Prostate gland (tissue), 2 donors: ENCODE measurements around the gene PDE1C. TPM values are rescaled to one million over a fixed set of nuclear protein-coding genes. Genes with fewer than 3 reads are reported as not detected.

Experiments
- DNase-seq: peaks from one replicate; pipeline ENCODE4 v3.0.0-alpha.2; 2019; ENCODE audit warnings: low spot score
- H3K27ac ChIP-seq, 2 donors: fragments of 200-600 bp; sonication (generic); 2 replicates each; pipeline ENCODE4 v1.5.1; 2017 to 2019
- H3K27me3 ChIP-seq: fragments of 200-600 bp; sonication (generic); replicated peaks from 2 replicates; pipeline ENCODE4 v1.5.1; 2019; ENCODE audit not compliant: insufficient read depth
- H3K36me3 ChIP-seq, 2 donors: fragments of 200-600 bp; sonication (generic); 1 replicate in 1 of 2; 2 replicates in 1 of 2; pipeline versions ENCODE4 v1.5.1 to v1.8.1; 2017 to 2019
- H3K4me1 ChIP-seq: fragments of 200-600 bp; sonication (generic); replicated peaks from 2 replicates; pipeline ENCODE4 v1.5.1; 2019
- H3K4me3 ChIP-seq, 2 donors: fragments of 200-600 bp; sonication (generic); 2 replicates each; pipeline ENCODE4 v1.5.1; 2017 to 2019
- H3K9me3 ChIP-seq: fragments of 200-600 bp; sonication (generic); 2 replicates; pipeline ENCODE4 v1.5.1; 2017
- POLR2A ChIP-seq: fragments of 450-650 bp; IDR thresholded peaks from one replicate; pipeline ENCODE4 v1.6.1; 2016; ENCODE audit warnings: antibody characterized with exemption, mild to moderate bottlenecking
- POLR2AphosphoS5 ChIP-seq: sonication (generic); formaldehyde crosslinking; IDR thresholded peaks from one replicate; pipeline ENCODE4 v1.6.1; 2017; ENCODE audit warnings: antibody characterized with exemption
- WGBS: methylation state at CpG from one replicate; pipeline ENCODE4 v1.1.5; 2018; 5-methylcytosine and 5-hydroxymethylcytosine counted together
- intact Hi-C: fragments of 100-400 bp; cut with DNase I; formaldehyde crosslinking; loops from one replicate; pipeline ENCODE4 v1.14.2; 2022
- total RNA-seq, 2 donors: library from RNA; depleted of rRNA; stranded (reverse); fragments of >200 nt; gene quantifications; one replicate each; pipeline ENCODE4 v1.1.0, GENCODE V29; 2016
- TF ChIP-seq, protein P1 (sequence below), 4 experiments: fragments of 200-600 bp in 2 of 4; fragments of 450-650 bp in 2 of 4; sonication (generic) in 2 of 4; IDR thresholded peaks; 1 replicate in 3 of 4; 2 replicates in 1 of 4; pipeline ENCODE4 v1.5.1; 2016 to 2019; ENCODE audit warnings: antibody characterized with exemption in 4 of 4, mild to moderate bottlenecking in 2 of 4, moderate library complexity in 2 of 4

PDE1C gene
- total RNA-seq, 2 donors from 2014 or later = 2.4 to 4.2 TPM

DNA sequence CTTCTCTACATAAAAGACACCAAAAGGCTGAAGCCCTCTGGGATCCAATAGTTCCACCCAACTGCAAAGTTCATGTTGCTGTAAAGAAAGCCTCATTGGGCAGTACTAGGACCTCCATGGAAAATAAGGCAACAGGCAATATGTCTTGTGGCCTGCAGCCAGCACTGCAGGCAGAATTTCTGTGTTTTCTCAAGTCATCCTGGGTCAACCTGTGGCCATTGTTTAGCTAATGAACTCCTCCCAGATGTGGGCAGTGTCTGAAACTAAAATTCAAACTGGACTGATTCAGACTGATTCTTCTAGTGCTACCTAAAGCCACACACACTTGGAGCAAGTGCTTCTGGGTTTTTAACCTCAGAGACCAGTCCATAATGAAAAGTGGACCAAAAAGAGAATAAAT is 241.7 kb downstream of the PDE1C start:
- TF ChIP-seq, protein P1, sequence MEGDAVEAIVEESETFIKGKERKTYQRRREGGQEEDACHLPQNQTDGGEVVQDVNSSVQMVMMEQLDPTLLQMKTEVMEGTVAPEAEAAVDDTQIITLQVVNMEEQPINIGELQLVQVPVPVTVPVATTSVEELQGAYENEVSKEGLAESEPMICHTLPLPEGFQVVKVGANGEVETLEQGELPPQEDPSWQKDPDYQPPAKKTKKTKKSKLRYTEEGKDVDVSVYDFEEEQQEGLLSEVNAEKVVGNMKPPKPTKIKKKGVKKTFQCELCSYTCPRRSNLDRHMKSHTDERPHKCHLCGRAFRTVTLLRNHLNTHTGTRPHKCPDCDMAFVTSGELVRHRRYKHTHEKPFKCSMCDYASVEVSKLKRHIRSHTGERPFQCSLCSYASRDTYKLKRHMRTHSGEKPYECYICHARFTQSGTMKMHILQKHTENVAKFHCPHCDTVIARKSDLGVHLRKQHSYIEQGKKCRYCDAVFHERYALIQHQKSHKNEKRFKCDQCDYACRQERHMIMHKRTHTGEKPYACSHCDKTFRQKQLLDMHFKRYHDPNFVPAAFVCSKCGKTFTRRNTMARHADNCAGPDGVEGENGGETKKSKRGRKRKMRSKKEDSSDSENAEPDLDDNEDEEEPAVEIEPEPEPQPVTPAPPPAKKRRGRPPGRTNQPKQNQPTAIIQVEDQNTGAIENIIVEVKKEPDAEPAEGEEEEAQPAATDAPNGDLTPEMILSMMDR (IDR thresholded peaks at IDR 0.05) = no peak
- no peak for TF ChIP-seq POLR2A
- TF ChIP-seq POLR2AphosphoS5 = no peak
- Histone ChIP-seq H3K36me3 (no peaks in the 10 kb centered on the region), H3K4me1 (no peaks in the 10 kb centered on the region), H3K9me3 (no peaks in the 10 kb centered on the region), H3K27me3 (no peaks in the 10 kb centered on the region), H3K27ac (no peak overlapping the region), H3K4me3 (no peak overlapping the region)
- intact Hi-C loops = no loop called here
- DNase-seq = no peak

- TF ChIP-seq, protein P1 (IDR thresholded peaks at IDR 0.05) = no peak
- TF ChIP-seq POLR2A (no peak), POLR2AphosphoS5 (no peak)
- Histone ChIP-seq H3K4me3 (no peak overlapping the region), H3K27ac (no peak overlapping the region), H3K36me3 (no peaks in the 10 kb centered on the region), H3K9me3 (no peaks in the 10 kb centered on the region), H3K27me3 (no peaks in the 10 kb centered on the region), H3K4me1 (no peaks in the 10 kb centered on the region)
- intact Hi-C loops = no loop called here
- DNase-seq = no peak
These were observed 244.6 kb downstream of the PDE1C start for GRCh38 chr7:31825576-31825975.

- Histone ChIP-seq H3K4me1 (no peaks in the 10 kb centered on the region), H3K27me3 (no peaks in the 10 kb centered on the region), H3K27ac (no peak overlapping the region), H3K36me3 (no peaks in the 10 kb centered on the region), H3K4me3 (no peak overlapping the region), H3K9me3 (no peaks in the 10 kb centered on the region)
- intact Hi-C loops = no loop called here
- DNase-seq = no peak
- TF ChIP-seq POLR2A = no peak
- TF ChIP-seq POLR2AphosphoS5 = no peak
- TF ChIP-seq, protein P1 (IDR thresholded peaks at IDR 0.05) = no peak
- WGBS = 95% methylated on average over 5 of the region's 5 CpGs
These were observed 251.2 kb downstream of the PDE1C start for GRCh38 chr7:31819031-31819430.

- no peak for TF ChIP-seq POLR2A
- Histone ChIP-seq H3K9me3 (no peaks in the 10 kb centered on the region), H3K4me1 (no peaks in the 10 kb centered on the region), H3K36me3 (no peaks in the 10 kb centered on the region), H3K4me3 (no peak overlapping the region), H3K27ac (no peak overlapping the region), H3K27me3 (no peaks in the 10 kb centered on the region)
- 79% methylated on average over 5 of the region's 5 CpGs for WGBS
- DNase-seq = no peak
- intact Hi-C loops = no loop called here
These were observed 253.4 kb downstream of the PDE1C start for GRCh38 chr7:31816810-31817209.

GRCh38 chr7:31815796-31816195 is 254.4 kb downstream of the PDE1C start:
- no peak overlapping the region for H3K27ac ChIP-seq

More at GRCh38 chr7:31815796-31816195, 254.4 kb downstream of the PDE1C start:
- Histone ChIP-seq H3K9me3 (no peaks in the 10 kb centered on the region), H3K27me3 (no peaks in the 10 kb centered on the region), H3K36me3 (no peaks in the 10 kb centered on the region), H3K4me1 (no peaks in the 10 kb centered on the region), H3K4me3 (no peak overlapping the region)
- DNase-seq = no peak
- intact Hi-C loops = no loop called here
- TF ChIP-seq, protein P1 (IDR thresholded peaks at IDR 0.05) = no peak
- TF ChIP-seq POLR2A (no peak), POLR2AphosphoS5 (no peak)
- 78% methylated on average over 9 of the region's 9 CpGs for WGBS
